Activated CD4-positive, alpha-beta T cell treated with anti-CD3 and anti-CD28 coated beads, Interleukin-2, amount 10 ng/mL, durations not matched to agents 24 days and 14 days (primary cell): ENCODE results near the gene NPY. TPM values are rescaled to one million over a fixed set of nuclear protein-coding genes. Genes with fewer than 3 reads are reported as not detected.

ENCODE experiments used
- DNase-seq: peaks from one replicate; pipeline ENCODE4 v3.0.0; 2022
- H3K27ac Mint-ChIP-seq: one replicate; pipeline ENCODE4 v1.8.0; 2022; ENCODE audit warnings: mild to moderate bottlenecking, mixed read lengths
- H3K27me3 Mint-ChIP-seq: one replicate; pipeline ENCODE4 v1.8.0; 2022; ENCODE audit warnings: mixed read lengths
- H3K36me3 Mint-ChIP-seq: one replicate; pipeline ENCODE4 v1.8.0; 2022; ENCODE audit warnings: low read depth, mild to moderate bottlenecking, mixed read lengths
- H3K4me1 Mint-ChIP-seq: one replicate; pipeline ENCODE4 v1.8.0; 2021; ENCODE audit warnings: mixed read lengths
- H3K4me3 Mint-ChIP-seq: one replicate; pipeline ENCODE4 v1.8.0; 2022; ENCODE audit warnings: mild to moderate bottlenecking, moderate library complexity, mixed read lengths
- H3K9me3 Mint-ChIP-seq: one replicate; pipeline ENCODE4 v1.8.0; 2021; ENCODE audit warnings: mixed read lengths
- intact Hi-C: fragments of 100-400 bp; cut with micrococcal nuclease; formaldehyde crosslinking; loops from one replicate; pipeline ENCODE4 v1.15.1; 2023
- total RNA-seq: library from RNA; stranded (reverse); gene quantifications from 2 replicates; pipeline ENCODE4 v1.2.3, GENCODE V29; 2022

The NPY gene
- total RNA-seq, 1 donor from 2014 or later, result not detected

DNA sequence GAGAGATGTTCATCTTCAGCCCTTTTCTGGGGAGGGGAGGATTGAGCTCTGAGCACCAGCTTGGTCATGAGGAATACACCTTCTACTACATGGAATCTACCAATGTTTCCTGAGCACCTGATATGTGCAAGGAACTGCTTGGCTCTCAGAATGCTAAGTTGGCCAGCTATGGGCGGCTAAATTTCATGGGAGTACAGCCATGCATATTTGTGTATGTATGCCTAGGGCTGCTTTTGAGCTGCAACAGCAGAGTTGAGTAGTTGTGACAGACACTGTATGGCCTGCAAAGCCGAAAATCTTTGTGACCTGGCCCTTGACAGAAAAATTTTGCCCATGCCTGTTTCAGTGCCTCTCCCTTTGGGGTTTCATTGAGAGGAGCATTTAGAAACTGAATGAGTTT is 44.9 kb downstream of the NPY start:
- Mint-ChIP-seq H3K9me3 (peaks cover 5% of the 10 kb centered on the region), H3K27ac (no peak overlapping the region), H3K4me3 (no peak overlapping the region), H3K4me1 (no peaks in the 10 kb centered on the region), H3K27me3 (peaks cover 3% of the 10 kb centered on the region), H3K36me3 (no peaks in the 10 kb centered on the region)
- DNase-seq, result no peak
- intact Hi-C loops, result no loop called here

DNA sequence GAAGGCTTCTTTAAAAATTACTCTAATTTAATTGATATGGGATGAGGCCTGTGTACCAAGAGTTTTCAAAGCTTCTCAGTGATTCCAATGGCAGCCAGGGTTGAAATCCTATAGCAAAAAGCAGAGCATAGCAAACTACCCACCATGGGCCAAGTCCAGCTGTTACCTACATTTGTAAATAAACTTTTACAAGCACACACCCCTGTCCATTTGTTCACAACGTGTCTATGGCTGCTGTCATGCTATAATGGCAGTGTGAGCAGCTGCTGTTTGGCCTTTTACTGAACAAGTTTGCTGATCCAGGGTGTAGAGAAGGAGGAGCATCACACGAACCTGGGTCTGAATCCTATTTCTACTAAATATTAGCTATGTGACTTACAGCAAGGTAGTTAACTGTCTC is 50.0 kb downstream of the NPY start:
- DNase-seq, result no peak

DNA sequence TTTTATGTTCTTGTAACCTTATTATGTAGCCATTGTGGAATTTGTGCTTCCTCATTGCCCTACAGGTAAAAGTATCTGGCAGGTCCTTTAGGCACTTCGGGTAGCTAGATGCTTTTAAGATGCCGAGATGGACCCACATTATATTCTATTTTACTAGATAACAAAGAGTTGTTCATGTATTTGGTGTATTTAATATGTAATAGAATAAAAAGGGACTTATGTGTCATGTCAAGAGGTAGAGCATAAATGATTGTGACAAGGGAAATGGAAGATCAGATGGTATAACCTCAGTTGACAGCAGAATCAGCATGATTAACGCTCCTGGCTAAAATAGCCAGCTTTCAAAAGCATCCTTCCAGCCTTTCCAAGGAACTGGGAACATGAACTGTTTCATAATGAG is 50.6 kb downstream of the NPY start:
- Mint-ChIP-seq H3K27me3 (peaks cover 3% of the 10 kb centered on the region), H3K4me1 (no peaks in the 10 kb centered on the region), H3K9me3 (peaks cover 5% of the 10 kb centered on the region), H3K4me3 (no peak overlapping the region), H3K27ac (no peak overlapping the region), H3K36me3 (no peaks in the 10 kb centered on the region)
- no peak for DNase-seq
- intact Hi-C loops, result no loop called here

More for the DNA sequence above, 50.0 kb downstream of the NPY start:
- intact Hi-C loops, result no loop called here
- Mint-ChIP-seq H3K4me3 (no peak overlapping the region), H3K9me3 (peaks cover 5% of the 10 kb centered on the region), H3K27me3 (peaks cover 3% of the 10 kb centered on the region), H3K4me1 (no peaks in the 10 kb centered on the region), H3K27ac (no peak overlapping the region), H3K36me3 (no peaks in the 10 kb centered on the region)

DNA sequence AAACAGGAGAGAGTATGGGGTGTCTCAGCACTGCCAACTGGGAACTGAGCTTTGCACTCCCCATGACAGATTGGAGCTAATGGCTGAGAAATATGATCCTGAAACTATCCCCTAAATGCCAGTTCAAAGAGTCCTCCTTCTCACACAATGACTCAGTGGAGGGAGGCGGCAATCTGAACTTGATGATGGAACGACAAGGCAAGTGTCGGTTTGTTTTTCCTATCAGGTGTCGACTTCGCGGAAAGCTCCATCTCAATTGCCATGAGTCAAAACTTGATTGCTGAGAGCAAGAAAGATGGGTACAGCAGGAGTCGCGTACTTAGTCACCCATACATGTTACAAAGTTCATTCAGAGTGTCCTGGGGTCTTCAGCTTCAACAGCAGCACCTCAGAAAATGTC is 52.5 kb downstream of the NPY start:
- no peaks in the 10 kb centered on the region for H3K4me1 Mint-ChIP-seq
- no peaks in the 10 kb centered on the region for H3K36me3 Mint-ChIP-seq
- H3K27me3 Mint-ChIP-seq, result peaks cover 3% of the 10 kb centered on the region
- DNase-seq, result no peak
- intact Hi-C loops, result no loop called here
- no peak overlapping the region for H3K27ac Mint-ChIP-seq
- H3K9me3 Mint-ChIP-seq, result peaks cover 5% of the 10 kb centered on the region
- no peak overlapping the region for H3K4me3 Mint-ChIP-seq

DNA sequence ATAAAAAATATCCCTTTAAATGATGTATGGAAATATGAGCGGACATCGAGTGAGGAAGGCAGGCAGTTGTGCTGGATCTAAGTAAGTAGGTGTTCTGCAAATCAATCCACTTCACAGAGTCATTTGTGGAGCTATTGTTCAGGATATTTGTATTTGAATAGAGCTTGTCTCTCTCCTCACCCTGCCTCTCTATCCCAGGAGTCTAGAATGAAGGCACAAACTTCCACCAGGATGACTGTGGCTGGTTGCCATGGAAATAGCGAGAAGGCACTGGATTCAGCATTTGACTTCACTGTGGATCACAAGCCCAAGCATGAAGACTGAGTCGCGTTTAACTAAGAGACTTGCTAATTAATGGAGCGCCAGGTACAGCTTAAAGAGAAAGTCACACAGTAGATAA is 53.2 kb downstream of the NPY start:
- H3K27me3 Mint-ChIP-seq, result peaks cover 3% of the 10 kb centered on the region

DNA sequence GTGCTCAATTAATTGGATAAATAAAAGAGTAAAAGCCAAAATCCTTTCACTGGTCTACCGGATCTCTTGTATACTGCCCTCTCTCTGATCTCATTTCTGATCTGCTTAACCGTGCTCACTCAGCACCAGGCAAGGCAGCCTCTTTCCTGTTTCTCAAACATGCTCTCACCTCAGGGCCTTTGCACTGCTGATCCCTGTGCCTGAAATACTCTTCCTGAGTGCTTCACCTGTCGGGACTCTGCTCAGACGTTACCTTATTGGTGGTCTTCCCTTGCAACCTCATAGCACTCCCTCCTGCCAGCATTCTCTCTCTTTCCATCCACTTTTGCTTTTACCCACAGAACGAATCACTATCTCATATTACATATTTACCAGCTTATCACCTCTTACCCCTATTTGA is 55.6 kb downstream of the NPY start:
- Mint-ChIP-seq H3K27me3 (peaks cover 3% of the 10 kb centered on the region), H3K27ac (no peak overlapping the region), H3K36me3 (no peaks in the 10 kb centered on the region), H3K4me1 (no peaks in the 10 kb centered on the region), H3K9me3 (no peaks in the 10 kb centered on the region), H3K4me3 (no peak overlapping the region)
- intact Hi-C loops, result no loop called here
- no peak for DNase-seq

More for the DNA sequence above, 53.2 kb downstream of the NPY start:
- H3K9me3 Mint-ChIP-seq, result peaks cover 5% of the 10 kb centered on the region
- intact Hi-C loops, result no loop called here
- no peaks in the 10 kb centered on the region for H3K4me1 Mint-ChIP-seq
- no peak for DNase-seq
- H3K36me3 Mint-ChIP-seq, result no peaks in the 10 kb centered on the region
- H3K27ac Mint-ChIP-seq, result no peak overlapping the region
- no peak overlapping the region for H3K4me3 Mint-ChIP-seq

DNA sequence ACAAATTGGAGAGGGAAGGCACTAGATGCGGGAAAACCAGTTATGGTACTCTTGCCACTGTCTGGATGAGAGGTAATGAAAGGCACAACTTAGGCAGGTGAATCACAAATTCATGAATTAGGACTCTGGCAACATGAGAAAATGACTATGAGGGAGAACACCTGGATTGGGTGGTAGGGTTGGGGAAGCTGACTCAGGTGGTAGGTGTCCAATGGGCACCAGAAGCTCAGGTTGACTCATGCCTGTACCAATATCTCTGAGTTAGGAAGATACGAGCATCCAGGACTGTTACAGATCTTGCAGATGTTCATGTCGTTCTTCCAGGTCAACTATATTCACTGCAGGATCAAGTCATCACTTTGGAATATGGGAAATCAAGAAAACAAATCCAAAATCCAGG is 56.7 kb downstream of the NPY start:
- Mint-ChIP-seq H3K27ac (no peak overlapping the region), H3K27me3 (peaks cover 3% of the 10 kb centered on the region), H3K4me1 (no peaks in the 10 kb centered on the region), H3K36me3 (no peaks in the 10 kb centered on the region), H3K4me3 (no peak overlapping the region), H3K9me3 (no peaks in the 10 kb centered on the region)
- intact Hi-C loops, result no loop called here
- no peak for DNase-seq
